ENCODE measurements around the gene TIMM13. TPM values are rescaled to one million over a fixed set of nuclear protein-coding genes. Genes with fewer than 3 reads are reported as not detected.

TIMM13 gene
- total and polyA plus RNA-seq, 2 donors (not counting 3 experiments of a cell fraction or from before 2014, with no cell fraction given), result 154 to 160 TPM

DNA sequence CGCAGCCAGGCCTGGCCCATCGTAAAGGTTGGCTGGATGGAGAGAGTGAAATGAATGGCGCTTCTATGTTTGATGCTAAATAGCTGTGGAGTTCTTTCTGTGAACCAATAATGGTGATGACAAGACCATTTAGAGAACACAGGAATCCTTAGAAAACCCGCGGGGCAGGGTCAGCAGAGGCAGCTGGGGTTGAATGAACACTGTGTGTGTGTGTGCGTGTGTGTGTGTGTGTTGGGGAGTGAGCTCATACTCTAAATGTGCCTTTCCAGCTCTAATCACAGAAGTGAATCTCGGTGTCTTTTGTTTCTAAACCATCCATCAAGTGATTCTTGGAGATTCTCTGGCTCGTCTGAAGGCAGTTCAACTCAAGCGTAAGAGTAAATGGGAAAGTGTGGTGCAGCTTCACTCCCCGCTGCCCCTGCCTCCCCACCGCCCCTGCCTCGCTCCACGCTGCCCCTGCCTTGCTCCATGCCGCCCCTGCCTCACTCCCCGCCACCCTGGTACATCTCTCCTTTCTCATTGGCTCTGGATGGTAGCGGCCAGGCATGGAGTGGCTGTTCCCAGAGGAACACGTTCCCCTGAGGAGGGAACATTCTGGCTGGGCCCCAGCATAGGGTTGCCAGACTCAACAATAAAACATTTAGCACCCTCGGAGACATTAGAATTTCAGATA lies 46.1 kb downstream of the TIMM13 start:
- Histone ChIP-seq H3K4me3 (replicated peaks in 1 of 3; ENCODE audit: insufficient read depth in 1 of 3, low read depth in 1 of 3, low read length in 3 of 3) (no peak overlapping the region), H3K27me3 (ENCODE audit: control insufficient read depth in 2 of 2, insufficient read depth in 2 of 2, low read length in 2 of 2) (peaks cover 0 to 2% of the 10 kb centered on the region in 2 experiments), H3K9me1 (replicated peaks; ENCODE audit: control insufficient read depth, extremely low read depth, insufficient read depth, low read length) (no peaks in the 10 kb centered on the region), H3K9ac (replicated peaks; ENCODE audit: extremely low read depth, insufficient read depth, low read length) (no peak overlapping the region), H3K79me2 (ENCODE audit: control insufficient read depth, insufficient read depth, low read length) (no peaks in the 10 kb centered on the region), H3K4me1 (ENCODE audit: control insufficient read depth, extremely low read depth, insufficient read depth, low read length) (no peaks in the 10 kb centered on the region), H3K36me3 (ENCODE audit: control insufficient read depth in 2 of 2, extremely low read depth in 1 of 2, insufficient read depth in 2 of 2, low read length in 2 of 2) (no peaks in the 10 kb centered on the region), H4K20me1 (replicated peaks; ENCODE audit: control insufficient read depth, extremely low read depth, insufficient read depth, low read length) (no peaks in the 10 kb centered on the region), H3K9me3 (replicated peaks; ENCODE audit: control insufficient read depth, insufficient read depth, low read length) (no peaks in the 10 kb centered on the region), H3K27ac (ENCODE audit: insufficient read depth, low read depth, low read length) (no peak overlapping the region), H2AFZ (ENCODE audit: low read depth, low read length) (no peak overlapping the region), H3K4me2 (ENCODE audit: insufficient read depth, low read length) (no peak overlapping the region)
- ChIA-PET CTCF (interaction anchor here (0.6 to 1.2 kb wide), 4 partner anchors 10 to 1814 kb away, joined by 3 to 4 read pairs (median 4); no protein-coding TSS in a partner anchor), POLR2A (no interaction called here)
- dilution Hi-C loops (cut with MboI; ENCODE audit: extremely low pct_ligation_motif_present, low sequenced_read_pairs) (no loop called here), intact Hi-C loops (cut with micrococcal nuclease) (no loop called here)
- TF ChIP-seq EZH2 (IDR thresholded peaks at IDR 0.05; ENCODE audit: borderline replicate concordance, low read depth, low read length, severe bottlenecking) (no peak), FOS (IDR thresholded peaks at IDR 0.05; ENCODE audit: borderline replicate concordance, insufficient read depth, low read length) (no peak), GATA2 (IDR thresholded peaks at IDR 0.05; ENCODE audit: insufficient read depth, insufficient read length, low read depth, low read length) (no peak), POLR2AphosphoS5 (IDR thresholded peaks at IDR 0.05; ENCODE audit: insufficient read depth, low read depth, low read length) (no peak)
- no TSS peak for BruUV-seq (replicated peaks)
- DNase-seq (ENCODE audit: low read depth, low spot score), result no peak
- FAIRE-seq, result no peak

DNA sequence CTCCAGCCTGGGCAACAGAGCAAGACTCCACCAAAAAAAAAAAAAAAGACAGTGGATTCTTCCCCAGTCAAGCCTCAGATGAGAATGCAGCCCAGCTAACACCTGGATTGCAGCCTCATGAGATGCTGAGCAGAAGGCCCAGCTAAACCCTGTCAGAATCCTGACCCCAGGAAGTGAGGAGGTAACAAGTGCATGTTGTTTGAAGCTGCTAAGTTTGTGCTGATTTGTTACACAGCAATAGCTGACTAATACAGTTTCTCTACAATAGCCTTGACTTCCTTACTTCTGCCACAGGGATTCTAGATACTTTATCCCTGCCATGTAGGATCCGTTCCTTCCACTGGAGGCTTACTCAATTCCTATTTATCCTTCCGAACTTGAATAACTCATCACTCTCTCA lies 46.8 kb downstream of the TIMM13 start:
- ChIA-PET POLR2A (no interaction called here), CTCF (interaction anchor here (0.6 to 1.2 kb wide), 4 partner anchors 11 to 1813 kb away, joined by 3 to 4 read pairs (median 4); no protein-coding TSS in a partner anchor)

More for the DNA sequence above, 46.8 kb downstream of the TIMM13 start:
- BruUV-seq (replicated peaks), result no TSS peak
- intact Hi-C loops (cut with micrococcal nuclease) (no loop called here), dilution Hi-C loops (cut with MboI; ENCODE audit: extremely low pct_ligation_motif_present, low sequenced_read_pairs) (no loop called here)
- Histone ChIP-seq H3K27ac (ENCODE audit: insufficient read depth, low read depth, low read length) (no peak overlapping the region), H3K4me1 (ENCODE audit: control insufficient read depth, extremely low read depth, insufficient read depth, low read length) (no peaks in the 10 kb centered on the region), H4K20me1 (replicated peaks; ENCODE audit: control insufficient read depth, extremely low read depth, insufficient read depth, low read length) (no peaks in the 10 kb centered on the region), H3K9me1 (replicated peaks; ENCODE audit: control insufficient read depth, extremely low read depth, insufficient read depth, low read length) (no peaks in the 10 kb centered on the region), H3K79me2 (ENCODE audit: control insufficient read depth, insufficient read depth, low read length) (no peaks in the 10 kb centered on the region), H3K4me3 (replicated peaks in 1 of 3; ENCODE audit: insufficient read depth in 1 of 3, low read depth in 1 of 3, low read length in 3 of 3) (no peak overlapping the region), H3K36me3 (ENCODE audit: control insufficient read depth in 2 of 2, extremely low read depth in 1 of 2, insufficient read depth in 2 of 2, low read length in 2 of 2) (no peaks in the 10 kb centered on the region), H2AFZ (ENCODE audit: low read depth, low read length) (no peak overlapping the region), H3K9me3 (replicated peaks; ENCODE audit: control insufficient read depth, insufficient read depth, low read length) (no peaks in the 10 kb centered on the region), H3K9ac (replicated peaks; ENCODE audit: extremely low read depth, insufficient read depth, low read length) (no peak overlapping the region), H3K4me2 (ENCODE audit: insufficient read depth, low read length) (no peak overlapping the region), H3K27me3 (ENCODE audit: control insufficient read depth in 2 of 2, insufficient read depth in 2 of 2, low read length in 2 of 2) (peaks cover 0 to 2% of the 10 kb centered on the region in 2 experiments)
- no peak for TF ChIP-seq FOS (IDR thresholded peaks at IDR 0.05; ENCODE audit: borderline replicate concordance, insufficient read depth, low read length)
- TF ChIP-seq GATA2 (IDR thresholded peaks at IDR 0.05; ENCODE audit: insufficient read depth, insufficient read length, low read depth, low read length), result no peak
- TF ChIP-seq, protein P1, sequence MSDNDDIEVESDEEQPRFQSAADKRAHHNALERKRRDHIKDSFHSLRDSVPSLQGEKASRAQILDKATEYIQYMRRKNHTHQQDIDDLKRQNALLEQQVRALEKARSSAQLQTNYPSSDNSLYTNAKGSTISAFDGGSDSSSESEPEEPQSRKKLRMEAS (IDR thresholded peaks at IDR 0.05; ENCODE audit: insufficient read depth, insufficient read length), result no peak
- no peak for TF ChIP-seq POLR2A (IDR thresholded peaks at IDR 0.05; ENCODE audit: low read depth, low read length)
- TF ChIP-seq EZH2 (IDR thresholded peaks at IDR 0.05; ENCODE audit: borderline replicate concordance, low read depth, low read length, severe bottlenecking), result no peak
- no peak for TF ChIP-seq JUN (IDR thresholded peaks at IDR 0.05; ENCODE audit: borderline replicate concordance, insufficient read depth, insufficient read length, low read depth)
- no peak for TF ChIP-seq POLR2AphosphoS5 (IDR thresholded peaks at IDR 0.05; ENCODE audit: insufficient read depth, low read depth, low read length)
- TF ChIP-seq, protein P2, sequence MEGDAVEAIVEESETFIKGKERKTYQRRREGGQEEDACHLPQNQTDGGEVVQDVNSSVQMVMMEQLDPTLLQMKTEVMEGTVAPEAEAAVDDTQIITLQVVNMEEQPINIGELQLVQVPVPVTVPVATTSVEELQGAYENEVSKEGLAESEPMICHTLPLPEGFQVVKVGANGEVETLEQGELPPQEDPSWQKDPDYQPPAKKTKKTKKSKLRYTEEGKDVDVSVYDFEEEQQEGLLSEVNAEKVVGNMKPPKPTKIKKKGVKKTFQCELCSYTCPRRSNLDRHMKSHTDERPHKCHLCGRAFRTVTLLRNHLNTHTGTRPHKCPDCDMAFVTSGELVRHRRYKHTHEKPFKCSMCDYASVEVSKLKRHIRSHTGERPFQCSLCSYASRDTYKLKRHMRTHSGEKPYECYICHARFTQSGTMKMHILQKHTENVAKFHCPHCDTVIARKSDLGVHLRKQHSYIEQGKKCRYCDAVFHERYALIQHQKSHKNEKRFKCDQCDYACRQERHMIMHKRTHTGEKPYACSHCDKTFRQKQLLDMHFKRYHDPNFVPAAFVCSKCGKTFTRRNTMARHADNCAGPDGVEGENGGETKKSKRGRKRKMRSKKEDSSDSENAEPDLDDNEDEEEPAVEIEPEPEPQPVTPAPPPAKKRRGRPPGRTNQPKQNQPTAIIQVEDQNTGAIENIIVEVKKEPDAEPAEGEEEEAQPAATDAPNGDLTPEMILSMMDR (IDR thresholded peaks at IDR 0.05; ENCODE audit: extremely low read depth in 1 of 2, insufficient read depth in 1 of 2, low read depth in 1 of 2, low read length in 2 of 2), result no peak
- DNase-seq (ENCODE audit: low read depth, low spot score) (no peak), FAIRE-seq (no peak)

Measured in endothelial cell of umbilical vein (primary cell).